Thyroid gland (tissue), 4 donors: ENCODE measurements around the gene PRIMPOL.

Source experiments
- POLR2A ChIP-seq, 2 donors: fragments of 450-650 bp; IDR thresholded peaks; one replicate each; pipeline ENCODE4 v1.6.1; 2017; ENCODE audit warnings: antibody characterized with exemption in 2 of 2, mild to moderate bottlenecking in 2 of 2, moderate library complexity in 1 of 2
- TF ChIP-seq, protein P1 (sequence below), 6 experiments: fragments of 200-600 bp in 3 of 6; fragments of 450-650 bp in 3 of 6; sonication (generic) in 3 of 6; IDR thresholded peaks; one replicate each; pipeline ENCODE4 v1.5.1; 2016 to 2019; ENCODE audit warnings: antibody characterized with exemption in 6 of 6, mild to moderate bottlenecking in 2 of 6, inconsistent platforms in 1 of 6, moderate library complexity in 1 of 6

DNA sequence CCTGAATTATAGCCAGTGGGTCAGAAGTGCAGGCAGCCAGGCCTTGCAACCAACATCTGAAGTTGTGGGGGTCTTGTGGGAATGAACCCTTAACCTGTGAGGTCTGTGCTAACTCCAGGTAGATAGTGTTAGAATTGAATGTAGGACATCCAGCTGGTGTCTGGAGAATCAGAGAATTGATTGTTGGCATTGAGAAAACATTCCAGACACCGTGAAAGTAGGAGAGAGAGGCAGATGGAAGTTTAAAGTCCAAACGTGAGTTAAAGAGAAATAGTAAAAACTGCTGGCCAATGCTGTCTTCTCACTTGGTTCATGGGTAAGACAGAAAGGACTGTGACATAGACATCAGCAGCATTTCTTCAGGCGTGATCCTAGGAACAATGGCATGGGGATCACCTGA is 28.0 kb upstream of the PRIMPOL start:
- TF ChIP-seq, protein P1, sequence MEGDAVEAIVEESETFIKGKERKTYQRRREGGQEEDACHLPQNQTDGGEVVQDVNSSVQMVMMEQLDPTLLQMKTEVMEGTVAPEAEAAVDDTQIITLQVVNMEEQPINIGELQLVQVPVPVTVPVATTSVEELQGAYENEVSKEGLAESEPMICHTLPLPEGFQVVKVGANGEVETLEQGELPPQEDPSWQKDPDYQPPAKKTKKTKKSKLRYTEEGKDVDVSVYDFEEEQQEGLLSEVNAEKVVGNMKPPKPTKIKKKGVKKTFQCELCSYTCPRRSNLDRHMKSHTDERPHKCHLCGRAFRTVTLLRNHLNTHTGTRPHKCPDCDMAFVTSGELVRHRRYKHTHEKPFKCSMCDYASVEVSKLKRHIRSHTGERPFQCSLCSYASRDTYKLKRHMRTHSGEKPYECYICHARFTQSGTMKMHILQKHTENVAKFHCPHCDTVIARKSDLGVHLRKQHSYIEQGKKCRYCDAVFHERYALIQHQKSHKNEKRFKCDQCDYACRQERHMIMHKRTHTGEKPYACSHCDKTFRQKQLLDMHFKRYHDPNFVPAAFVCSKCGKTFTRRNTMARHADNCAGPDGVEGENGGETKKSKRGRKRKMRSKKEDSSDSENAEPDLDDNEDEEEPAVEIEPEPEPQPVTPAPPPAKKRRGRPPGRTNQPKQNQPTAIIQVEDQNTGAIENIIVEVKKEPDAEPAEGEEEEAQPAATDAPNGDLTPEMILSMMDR (IDR thresholded peaks at IDR 0.05) = no peak
- TF ChIP-seq POLR2A (IDR thresholded peaks at IDR 0.05) = no peak
